ENCODE data around the gene SMAD2.
A peak's percentile ranks its signal among the peaks of the same experiment; 100 is the strongest.
"Not testable (repeated sequence)": the region's sequence is repeated elsewhere in the genome, so short reads cannot be mapped to it uniquely, and the experiment has no call there.

SMAD2 gene

DNA sequence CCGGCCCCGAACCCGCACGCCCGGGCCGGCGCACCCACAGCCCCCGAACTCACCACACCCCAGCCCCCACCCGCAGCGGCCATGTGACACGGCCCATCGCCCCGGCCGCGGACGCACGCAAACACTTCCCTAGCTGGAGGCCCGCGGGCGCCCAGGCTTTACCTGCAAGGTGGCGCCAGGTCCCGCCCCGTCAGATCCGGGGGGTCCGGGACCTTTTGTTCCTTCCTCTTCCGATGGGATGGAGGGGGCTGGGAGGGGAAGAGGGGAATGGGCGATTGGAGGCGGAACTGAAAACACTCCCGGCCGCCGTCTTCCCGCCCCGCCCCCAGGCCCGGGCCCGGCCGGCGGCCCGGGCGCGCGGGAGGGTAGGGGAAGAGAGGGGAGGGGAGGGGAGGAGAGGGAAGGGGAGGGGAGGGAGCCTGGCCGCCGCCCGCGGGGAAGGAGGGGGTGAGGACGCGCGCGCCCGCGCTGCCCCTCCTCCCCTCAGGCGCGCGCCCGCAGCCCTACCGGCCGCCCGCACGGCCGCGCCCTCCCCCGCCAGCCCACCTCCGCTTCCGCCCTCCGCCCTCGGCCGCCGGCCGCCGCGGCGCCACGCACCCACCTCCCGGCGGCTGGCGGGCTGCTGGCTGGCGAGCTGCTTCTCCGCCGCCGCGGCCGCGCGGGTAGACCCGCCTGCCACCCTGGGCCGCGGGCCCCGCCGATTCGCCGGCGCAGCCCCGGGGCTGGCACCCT lies at the start of gene SMAD2:
TSS of gene SMAD2 (minus strand) at position 461 of the 732 bp plus-strand sequence. CDS start 33,903 bp downstream, outside the sequence.
- peak; percentile 52 to 73 for DNase-seq (ENCODE audit: low read depth in 1 of 2, low spot score in 1 of 2)

GRCh38 chr18:47979611-47980200 lies 49.2 kb upstream of the SMAD2 start:
- DNase-seq (ENCODE audit: low read depth in 1 of 2, low spot score in 1 of 2): no peak

GRCh38 chr18:47978603-47979002 lies 48.1 kb upstream of the SMAD2 start:
- no peak for DNase-seq (ENCODE audit: low read depth in 1 of 2, low spot score in 1 of 2)

DNA sequence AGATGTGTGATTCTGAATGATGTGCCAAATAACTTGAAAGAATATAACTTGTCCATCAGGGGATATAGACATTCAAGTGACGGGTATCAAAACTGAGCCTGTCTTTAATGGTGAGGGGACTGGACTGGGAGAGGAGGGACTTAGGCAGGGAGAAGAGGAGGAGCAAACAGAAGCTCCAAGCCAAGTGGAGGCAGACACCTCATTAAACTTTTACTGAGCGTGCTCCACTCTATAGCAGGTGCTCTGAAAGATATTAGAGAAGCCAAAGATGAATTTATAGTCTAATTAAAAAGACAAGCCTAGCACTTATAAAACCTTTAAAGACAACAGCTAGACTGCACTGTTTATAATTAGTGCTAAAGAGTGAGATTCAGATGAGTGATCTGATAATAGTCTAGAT lies 47.7 kb upstream of the SMAD2 start:
- no peak for DNase-seq (ENCODE audit: low read depth in 1 of 2, low spot score in 1 of 2)

DNA sequence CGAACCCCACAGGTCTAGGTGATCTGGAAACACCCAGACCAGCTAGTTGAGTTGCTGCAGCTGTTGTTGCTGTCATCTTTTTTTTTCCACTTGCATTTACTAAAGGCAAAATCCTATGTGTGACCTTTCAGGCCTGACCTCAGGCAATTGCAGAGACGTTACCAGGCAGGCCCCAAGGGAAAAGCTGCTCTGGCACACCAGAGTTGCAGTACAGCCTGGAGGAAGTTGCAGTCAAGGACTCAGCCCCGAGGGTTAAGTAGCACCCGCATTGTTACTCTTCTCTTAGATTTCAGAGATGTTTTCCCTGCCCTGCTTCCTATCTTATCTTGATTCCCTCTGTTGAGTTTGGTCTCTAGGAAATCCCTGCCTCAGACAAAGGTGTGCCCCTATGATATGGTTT lies 45.2 kb upstream of the SMAD2 start:
- no peak for DNase-seq (ENCODE audit: low read depth in 1 of 2, low spot score in 1 of 2)

DNA sequence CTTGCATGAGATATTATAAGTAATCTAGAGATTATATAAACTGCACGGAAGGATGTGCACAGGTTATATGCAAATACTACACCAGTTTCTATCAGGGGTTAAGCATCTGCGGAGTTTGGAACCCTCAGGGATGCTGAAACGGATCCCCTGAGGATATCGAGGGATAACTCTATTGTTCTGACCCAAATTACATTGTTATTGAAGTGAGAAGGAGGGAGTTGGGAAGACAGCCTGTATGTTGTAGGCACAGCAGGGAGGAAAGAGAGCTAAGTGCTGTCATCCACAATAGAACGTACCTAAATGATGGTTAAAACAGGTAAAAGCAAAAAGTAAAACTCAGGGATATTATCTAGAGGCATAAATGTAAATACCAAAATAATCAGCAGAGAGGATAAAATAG lies 44.6 kb upstream of the SMAD2 start:
- DNase-seq (ENCODE audit: low read depth in 1 of 2, low spot score in 1 of 2): no peak

DNA sequence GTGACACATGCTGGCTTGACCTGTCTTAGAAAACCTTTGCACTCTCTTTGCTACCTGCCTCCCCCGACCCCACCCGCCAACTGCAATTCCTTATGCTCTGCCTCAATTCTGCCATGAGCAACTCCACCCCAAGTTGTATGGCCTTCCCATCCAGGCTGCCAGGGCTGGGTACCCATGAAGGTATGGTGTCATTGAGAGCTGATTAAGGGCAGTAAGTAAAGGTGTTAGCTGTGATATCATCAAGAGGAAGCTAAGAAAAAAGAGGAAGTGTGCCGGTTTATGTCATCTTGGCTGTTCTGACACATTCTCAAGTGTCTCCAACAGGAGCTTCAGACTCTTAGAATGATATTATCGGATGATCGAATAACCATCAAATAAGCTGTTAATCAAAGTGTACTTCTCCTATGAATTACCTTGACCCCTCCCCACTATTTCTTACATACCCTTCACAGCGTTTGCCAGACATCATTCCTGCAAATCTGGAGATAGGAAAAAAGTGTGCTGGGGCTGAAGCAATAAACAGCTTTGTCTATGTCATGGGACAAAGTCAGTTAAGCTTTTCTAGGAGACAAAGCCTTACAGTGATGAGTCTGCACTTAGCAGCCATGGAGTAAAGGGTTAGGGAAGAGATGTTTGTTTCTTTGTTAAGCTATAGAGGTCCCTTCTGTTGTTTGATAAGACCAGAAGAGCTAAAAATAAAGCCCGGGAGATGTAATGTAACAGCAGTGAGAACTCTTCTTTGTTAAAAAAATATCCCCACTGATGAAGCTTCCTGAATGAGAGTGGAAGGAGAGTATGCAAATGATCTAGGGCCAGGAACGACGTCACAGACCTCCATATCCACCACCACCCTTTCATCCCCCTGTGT lies 40.4 kb upstream of the SMAD2 start:
- DNase-seq (ENCODE audit: low read depth in 1 of 2, low spot score in 1 of 2): no peak

DNA sequence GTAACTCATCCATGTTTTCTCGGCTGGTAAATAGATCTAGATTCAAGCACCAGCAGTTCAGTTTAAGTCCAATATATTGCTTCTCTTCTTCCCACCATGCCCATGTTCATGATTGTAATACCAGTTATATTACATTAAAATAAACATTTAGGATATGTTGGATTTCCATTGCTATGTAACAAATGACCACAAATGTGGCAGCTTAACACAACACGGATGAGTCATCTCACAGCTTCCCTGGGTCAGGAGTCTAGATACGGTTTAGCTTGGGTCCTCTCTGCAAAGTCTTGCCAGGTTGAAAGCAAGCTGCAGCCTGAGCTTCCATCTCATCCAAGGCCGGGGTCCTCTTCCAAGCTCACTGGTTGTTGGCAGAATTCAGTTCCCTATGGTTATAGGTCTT lies 39.4 kb upstream of the SMAD2 start:
- DNase-seq (ENCODE audit: low read depth in 1 of 2, low spot score in 1 of 2): no peak

DNA sequence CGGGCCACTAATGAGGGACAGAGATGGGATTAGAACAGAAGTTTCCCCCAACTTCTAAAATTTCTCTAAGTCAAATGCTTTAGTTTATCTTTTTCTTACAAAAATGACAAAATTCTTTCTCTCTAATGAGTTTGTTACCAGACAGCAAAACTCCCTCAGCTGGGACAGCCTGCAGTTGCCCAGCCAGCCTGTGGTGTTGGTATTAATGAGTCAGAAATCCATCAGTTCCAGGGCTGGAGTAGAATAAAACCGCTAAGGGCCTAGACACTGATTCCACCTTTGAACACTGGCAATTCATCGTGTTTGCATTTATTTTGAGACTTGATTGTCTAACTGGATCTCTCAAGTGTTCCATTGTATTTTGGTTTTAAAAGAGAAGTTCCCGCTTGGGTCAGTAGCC lies 38.3 kb upstream of the SMAD2 start:
- no peak for DNase-seq (ENCODE audit: low read depth in 1 of 2, low spot score in 1 of 2)

DNA sequence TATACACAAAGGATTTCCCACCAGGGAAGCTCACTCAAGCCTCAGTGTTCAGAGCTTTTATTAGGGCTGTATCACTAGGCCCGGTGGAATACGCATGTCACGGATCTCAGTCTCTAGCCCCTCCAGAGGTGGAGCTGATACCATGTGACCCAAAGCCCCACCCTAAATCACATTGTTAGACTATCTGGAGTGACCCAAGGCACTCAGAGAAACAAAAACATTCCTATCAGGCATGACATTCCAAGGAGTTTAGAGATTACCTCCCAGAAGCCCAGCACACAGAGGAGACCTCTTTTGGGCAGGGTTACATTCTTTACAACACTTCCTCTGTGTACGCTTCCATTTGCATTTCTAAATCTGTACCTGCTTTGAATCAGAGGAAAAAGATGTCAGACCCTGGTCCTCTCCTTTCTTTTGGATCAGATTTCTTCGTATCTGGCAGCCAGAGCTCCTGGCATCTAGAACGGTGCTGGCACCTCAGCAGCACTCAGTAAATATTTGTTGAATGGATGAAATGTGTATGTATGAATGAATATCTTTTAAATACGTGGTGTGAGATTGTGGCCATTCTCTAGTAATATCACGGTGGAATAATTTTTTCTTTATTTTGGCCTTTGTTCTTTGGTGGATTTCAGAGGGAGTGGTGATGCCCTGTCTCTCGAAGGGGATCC lies 37.7 kb upstream of the SMAD2 start:
- no peak for DNase-seq (ENCODE audit: low read depth in 1 of 2, low spot score in 1 of 2)

DNA sequence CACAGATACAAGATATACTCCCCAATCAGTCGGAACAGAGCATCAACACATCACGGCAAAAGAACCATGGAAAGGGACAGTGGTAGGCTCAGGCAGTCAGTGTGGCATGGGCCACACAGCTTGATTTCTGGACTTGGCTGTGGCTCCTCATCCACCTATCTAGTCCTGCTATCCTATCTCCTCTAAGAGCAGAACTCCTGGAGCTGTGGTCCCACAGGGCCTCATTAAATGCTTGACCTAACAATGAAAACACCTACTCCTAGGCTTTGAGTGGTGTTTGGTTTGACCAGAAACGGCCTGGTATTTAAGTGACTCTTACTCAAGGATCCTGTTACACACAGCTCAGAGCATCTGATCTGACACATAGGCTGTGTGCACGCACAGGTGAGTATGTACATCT lies 33.6 kb upstream of the SMAD2 start:
- no peak for DNase-seq (ENCODE audit: low read depth in 1 of 2, low spot score in 1 of 2)

GRCh38 chr18:47961003-47961402 lies 30.5 kb upstream of the SMAD2 start:
- not testable (repeated sequence) for DNase-seq (ENCODE audit: low read depth in 1 of 2, low spot score in 1 of 2)

- DNase-seq (ENCODE audit: low read depth in 1 of 2, low spot score in 1 of 2): no peak
Observed at GRCh38 chr18:47953471-47953931, 23.0 kb upstream of the SMAD2 start.

GRCh38 chr18:47950511-47950910 lies 20.1 kb upstream of the SMAD2 start:
- no peak for DNase-seq (ENCODE audit: low read depth in 1 of 2, low spot score in 1 of 2)

- no peak for DNase-seq (ENCODE audit: low read depth in 1 of 2, low spot score in 1 of 2)
Observed at GRCh38 chr18:47949202-47949601, 18.7 kb upstream of the SMAD2 start.

DNA sequence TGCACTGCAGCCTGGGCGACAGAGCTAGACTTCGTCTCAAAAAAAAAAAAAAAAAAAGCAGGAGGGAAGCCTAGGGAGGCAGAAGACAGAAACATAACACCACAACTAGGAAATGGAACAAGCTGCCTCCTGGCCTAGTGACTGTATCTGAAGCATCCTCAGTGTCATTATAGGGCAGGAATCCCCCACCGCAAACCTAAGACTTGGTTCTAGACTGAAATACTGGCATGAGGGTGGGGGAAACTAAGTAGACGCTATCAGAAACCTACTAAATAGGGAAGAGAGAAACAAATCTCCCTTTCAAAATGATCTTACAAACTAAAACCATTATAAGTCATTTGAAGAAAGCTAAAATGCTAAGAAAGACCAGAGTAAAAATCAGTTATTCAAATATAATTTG lies 16.4 kb upstream of the SMAD2 start:
- no peak for DNase-seq (ENCODE audit: low read depth in 1 of 2, low spot score in 1 of 2)

GRCh38 chr18:47944972-47945852 lies 14.8 kb upstream of the SMAD2 start:
- DNase-seq (ENCODE audit: low read depth in 1 of 2, low spot score in 1 of 2): no peak

DNA sequence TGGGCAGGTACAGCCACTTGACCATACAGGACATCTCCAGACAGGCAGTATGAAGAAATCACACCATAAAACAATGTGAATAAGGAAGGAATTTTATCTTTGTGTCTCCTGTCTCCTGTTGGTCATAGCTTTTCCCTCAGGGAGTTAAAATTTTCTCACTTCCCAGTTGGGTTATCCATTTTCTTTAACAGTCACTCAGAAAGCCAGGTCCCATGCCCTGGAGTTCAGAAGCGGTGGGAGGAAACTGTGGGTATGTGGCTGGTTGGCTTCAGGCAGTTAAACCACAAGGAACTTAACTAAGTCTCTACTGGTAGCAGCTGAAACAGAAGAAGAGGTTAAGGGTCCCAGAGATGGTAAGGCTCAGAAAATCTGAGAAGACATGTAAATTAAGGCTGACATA lies 6.5 kb upstream of the SMAD2 start:
- DNase-seq (ENCODE audit: low read depth in 1 of 2, low spot score in 1 of 2): no peak

GRCh38 chr18:47935321-47936055 lies 5.0 kb upstream of the SMAD2 start:
- no peak for DNase-seq (ENCODE audit: low read depth in 1 of 2, low spot score in 1 of 2)

DNA sequence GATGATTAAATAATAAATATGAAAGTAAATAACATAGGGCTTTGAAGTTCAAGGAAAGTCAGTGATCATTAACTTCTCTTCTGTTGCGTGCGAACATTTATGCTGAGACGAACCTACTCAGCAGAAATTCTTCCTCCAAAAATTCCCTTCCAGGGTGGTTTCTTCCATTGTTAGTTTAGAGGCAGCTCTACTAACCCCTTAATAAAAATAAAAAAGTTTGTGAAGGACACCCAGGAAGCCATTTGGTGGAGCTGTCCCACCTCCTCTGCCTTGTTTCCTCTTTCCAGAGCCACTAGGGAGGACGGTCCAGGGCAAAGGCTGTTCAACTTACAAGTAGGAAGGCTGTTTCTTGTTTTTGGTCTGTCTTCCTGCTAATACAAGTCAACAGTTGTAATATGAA lies 2.1 kb upstream of the SMAD2 start:
- DNase-seq (ENCODE audit: low read depth in 1 of 2, low spot score in 1 of 2): no peak
